K562 (cell line): ENCODE data around the gene FBXL2. TPM values are rescaled to one million over a fixed set of nuclear protein-coding genes. Genes with fewer than 3 reads are reported as not detected.

ENCODE experiments used
- SMARCA5 ChIP-seq: fragments of 450-650 bp; IDR thresholded peaks from 2 replicates; pipeline ENCODE4 v1.6.1; 2016
- polyA plus RNA-seq, 8 experiments: library from polyadenylated mRNA; depleted of rRNA in 4 of 8; stranded (reverse) in 5 of 8; unstranded in 3 of 8; fragments of >200 nt; fragmentation: Nextera tagmentation in 2 of 8; fragmentation: Illumina TruSeq in 1 of 8; extraction: Ambion mirVana in 2 of 8; extraction: Trizol in 1 of 8; gene quantifications; 2 replicates each; pipeline versions ENCODE4 v1.2.1 to v1.2.3, GENCODE V29; 2011 to 2014; ENCODE audit warnings: inconsistent platforms in 1 of 8, missing spikeins in 1 of 8
- total RNA-seq, 7 experiments: library from RNA; depleted of rRNA in 6 of 7; stranded (reverse); fragments of >200 nt in 6 of 7; fragmentation: Illumina TruSeq in 2 of 7; extraction: Trizol in 2 of 7; gene quantifications; 2 replicates each; pipeline versions ENCODE4 v1.2.1 to v1.2.3, GENCODE V29; 2011 to 2021; ENCODE audit warnings: low replicate concordance in 1 of 7
- TF ChIP-seq, protein P1 (sequence below), 2 experiments: fragments of 450-650 bp in 1 of 2; sonication (generic) in 1 of 2; formaldehyde crosslinking in 1 of 2; IDR thresholded peaks; 2 replicates each; pipeline versions ENCODE4 v1.7.1 to v1.9.0; 2016 to 2022; ENCODE audit warnings: inconsistent platforms in 1 of 2, mild to moderate bottlenecking in 1 of 2, missing genetic modification reagents in 1 of 2
- TF ChIP-seq, protein P2 (sequence below), 2 experiments: fragments of 450-650 bp; conservative IDR thresholded peaks; 2 replicates each; pipeline ENCODE4 v1.6.1; 2017; ENCODE audit warnings: mild to moderate bottlenecking in 2 of 2, moderate library complexity in 2 of 2
- TF ChIP-seq, protein P3 (sequence below): fragments of 200-600 bp; sonication (generic); IDR thresholded peaks from one replicate; pipeline ENCODE4 v1.6.1; 2012; ENCODE audit warnings: mild to moderate bottlenecking, low read depth, low read length, inconsistent platforms

Gene FBXL2
- total and polyA plus RNA-seq, 9 of the 15 experiments (the other 6 are each of a cell fraction or from before 2014, with no cell fraction given) = 1.3 to 6.9 (median 1.9) TPM

GRCh38 chr3:33229066-33229465 lies 48.2 kb upstream of the FBXL2 start (continued):
- TF ChIP-seq, protein P1, sequence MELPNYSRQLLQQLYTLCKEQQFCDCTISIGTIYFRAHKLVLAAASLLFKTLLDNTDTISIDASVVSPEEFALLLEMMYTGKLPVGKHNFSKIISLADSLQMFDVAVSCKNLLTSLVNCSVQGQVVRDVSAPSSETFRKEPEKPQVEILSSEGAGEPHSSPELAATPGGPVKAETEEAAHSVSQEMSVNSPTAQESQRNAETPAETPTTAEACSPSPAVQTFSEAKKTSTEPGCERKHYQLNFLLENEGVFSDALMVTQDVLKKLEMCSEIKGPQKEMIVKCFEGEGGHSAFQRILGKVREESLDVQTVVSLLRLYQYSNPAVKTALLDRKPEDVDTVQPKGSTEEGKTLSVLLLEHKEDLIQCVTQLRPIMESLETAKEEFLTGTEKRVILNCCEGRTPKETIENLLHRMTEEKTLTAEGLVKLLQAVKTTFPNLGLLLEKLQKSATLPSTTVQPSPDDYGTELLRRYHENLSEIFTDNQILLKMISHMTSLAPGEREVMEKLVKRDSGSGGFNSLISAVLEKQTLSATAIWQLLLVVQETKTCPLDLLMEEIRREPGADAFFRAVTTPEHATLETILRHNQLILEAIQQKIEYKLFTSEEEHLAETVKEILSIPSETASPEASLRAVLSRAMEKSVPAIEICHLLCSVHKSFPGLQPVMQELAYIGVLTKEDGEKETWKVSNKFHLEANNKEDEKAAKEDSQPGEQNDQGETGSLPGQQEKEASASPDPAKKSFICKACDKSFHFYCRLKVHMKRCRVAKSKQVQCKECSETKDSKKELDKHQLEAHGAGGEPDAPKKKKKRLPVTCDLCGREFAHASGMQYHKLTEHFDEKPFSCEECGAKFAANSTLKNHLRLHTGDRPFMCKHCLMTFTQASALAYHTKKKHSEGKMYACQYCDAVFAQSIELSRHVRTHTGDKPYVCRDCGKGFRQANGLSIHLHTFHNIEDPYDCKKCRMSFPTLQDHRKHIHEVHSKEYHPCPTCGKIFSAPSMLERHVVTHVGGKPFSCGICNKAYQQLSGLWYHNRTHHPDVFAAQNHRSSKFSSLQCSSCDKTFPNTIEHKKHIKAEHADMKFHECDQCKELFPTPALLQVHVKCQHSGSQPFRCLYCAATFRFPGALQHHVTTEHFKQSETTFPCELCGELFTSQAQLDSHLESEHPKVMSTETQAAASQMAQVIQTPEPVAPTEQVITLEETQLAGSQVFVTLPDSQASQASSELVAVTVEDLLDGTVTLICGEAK (IDR thresholded peaks at IDR 0.05) = no peak
- TF ChIP-seq, protein P1 (CRISPR knock-in tag; IDR thresholded peaks at IDR 0.05) = no peak
- TF ChIP-seq, protein P2, sequence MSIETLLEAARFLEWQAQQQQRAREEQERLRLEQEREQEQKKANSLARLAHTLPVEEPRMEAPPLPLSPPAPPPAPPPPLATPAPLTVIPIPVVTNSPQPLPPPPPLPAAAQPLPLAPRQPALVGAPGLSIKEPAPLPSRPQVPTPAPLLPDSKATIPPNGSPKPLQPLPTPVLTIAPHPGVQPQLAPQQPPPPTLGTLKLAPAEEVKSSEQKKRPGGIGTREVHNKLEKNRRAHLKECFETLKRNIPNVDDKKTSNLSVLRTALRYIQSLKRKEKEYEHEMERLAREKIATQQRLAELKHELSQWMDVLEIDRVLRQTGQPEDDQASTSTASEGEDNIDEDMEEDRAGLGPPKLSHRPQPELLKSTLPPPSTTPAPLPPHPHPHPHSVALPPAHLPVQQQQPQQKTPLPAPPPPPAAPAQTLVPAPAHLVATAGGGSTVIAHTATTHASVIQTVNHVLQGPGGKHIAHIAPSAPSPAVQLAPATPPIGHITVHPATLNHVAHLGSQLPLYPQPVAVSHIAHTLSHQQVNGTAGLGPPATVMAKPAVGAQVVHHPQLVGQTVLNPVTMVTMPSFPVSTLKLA (conservative IDR thresholded peaks at IDR 0.05) = no peak
- no peak for TF ChIP-seq SMARCA5
- TF ChIP-seq, protein P3, sequence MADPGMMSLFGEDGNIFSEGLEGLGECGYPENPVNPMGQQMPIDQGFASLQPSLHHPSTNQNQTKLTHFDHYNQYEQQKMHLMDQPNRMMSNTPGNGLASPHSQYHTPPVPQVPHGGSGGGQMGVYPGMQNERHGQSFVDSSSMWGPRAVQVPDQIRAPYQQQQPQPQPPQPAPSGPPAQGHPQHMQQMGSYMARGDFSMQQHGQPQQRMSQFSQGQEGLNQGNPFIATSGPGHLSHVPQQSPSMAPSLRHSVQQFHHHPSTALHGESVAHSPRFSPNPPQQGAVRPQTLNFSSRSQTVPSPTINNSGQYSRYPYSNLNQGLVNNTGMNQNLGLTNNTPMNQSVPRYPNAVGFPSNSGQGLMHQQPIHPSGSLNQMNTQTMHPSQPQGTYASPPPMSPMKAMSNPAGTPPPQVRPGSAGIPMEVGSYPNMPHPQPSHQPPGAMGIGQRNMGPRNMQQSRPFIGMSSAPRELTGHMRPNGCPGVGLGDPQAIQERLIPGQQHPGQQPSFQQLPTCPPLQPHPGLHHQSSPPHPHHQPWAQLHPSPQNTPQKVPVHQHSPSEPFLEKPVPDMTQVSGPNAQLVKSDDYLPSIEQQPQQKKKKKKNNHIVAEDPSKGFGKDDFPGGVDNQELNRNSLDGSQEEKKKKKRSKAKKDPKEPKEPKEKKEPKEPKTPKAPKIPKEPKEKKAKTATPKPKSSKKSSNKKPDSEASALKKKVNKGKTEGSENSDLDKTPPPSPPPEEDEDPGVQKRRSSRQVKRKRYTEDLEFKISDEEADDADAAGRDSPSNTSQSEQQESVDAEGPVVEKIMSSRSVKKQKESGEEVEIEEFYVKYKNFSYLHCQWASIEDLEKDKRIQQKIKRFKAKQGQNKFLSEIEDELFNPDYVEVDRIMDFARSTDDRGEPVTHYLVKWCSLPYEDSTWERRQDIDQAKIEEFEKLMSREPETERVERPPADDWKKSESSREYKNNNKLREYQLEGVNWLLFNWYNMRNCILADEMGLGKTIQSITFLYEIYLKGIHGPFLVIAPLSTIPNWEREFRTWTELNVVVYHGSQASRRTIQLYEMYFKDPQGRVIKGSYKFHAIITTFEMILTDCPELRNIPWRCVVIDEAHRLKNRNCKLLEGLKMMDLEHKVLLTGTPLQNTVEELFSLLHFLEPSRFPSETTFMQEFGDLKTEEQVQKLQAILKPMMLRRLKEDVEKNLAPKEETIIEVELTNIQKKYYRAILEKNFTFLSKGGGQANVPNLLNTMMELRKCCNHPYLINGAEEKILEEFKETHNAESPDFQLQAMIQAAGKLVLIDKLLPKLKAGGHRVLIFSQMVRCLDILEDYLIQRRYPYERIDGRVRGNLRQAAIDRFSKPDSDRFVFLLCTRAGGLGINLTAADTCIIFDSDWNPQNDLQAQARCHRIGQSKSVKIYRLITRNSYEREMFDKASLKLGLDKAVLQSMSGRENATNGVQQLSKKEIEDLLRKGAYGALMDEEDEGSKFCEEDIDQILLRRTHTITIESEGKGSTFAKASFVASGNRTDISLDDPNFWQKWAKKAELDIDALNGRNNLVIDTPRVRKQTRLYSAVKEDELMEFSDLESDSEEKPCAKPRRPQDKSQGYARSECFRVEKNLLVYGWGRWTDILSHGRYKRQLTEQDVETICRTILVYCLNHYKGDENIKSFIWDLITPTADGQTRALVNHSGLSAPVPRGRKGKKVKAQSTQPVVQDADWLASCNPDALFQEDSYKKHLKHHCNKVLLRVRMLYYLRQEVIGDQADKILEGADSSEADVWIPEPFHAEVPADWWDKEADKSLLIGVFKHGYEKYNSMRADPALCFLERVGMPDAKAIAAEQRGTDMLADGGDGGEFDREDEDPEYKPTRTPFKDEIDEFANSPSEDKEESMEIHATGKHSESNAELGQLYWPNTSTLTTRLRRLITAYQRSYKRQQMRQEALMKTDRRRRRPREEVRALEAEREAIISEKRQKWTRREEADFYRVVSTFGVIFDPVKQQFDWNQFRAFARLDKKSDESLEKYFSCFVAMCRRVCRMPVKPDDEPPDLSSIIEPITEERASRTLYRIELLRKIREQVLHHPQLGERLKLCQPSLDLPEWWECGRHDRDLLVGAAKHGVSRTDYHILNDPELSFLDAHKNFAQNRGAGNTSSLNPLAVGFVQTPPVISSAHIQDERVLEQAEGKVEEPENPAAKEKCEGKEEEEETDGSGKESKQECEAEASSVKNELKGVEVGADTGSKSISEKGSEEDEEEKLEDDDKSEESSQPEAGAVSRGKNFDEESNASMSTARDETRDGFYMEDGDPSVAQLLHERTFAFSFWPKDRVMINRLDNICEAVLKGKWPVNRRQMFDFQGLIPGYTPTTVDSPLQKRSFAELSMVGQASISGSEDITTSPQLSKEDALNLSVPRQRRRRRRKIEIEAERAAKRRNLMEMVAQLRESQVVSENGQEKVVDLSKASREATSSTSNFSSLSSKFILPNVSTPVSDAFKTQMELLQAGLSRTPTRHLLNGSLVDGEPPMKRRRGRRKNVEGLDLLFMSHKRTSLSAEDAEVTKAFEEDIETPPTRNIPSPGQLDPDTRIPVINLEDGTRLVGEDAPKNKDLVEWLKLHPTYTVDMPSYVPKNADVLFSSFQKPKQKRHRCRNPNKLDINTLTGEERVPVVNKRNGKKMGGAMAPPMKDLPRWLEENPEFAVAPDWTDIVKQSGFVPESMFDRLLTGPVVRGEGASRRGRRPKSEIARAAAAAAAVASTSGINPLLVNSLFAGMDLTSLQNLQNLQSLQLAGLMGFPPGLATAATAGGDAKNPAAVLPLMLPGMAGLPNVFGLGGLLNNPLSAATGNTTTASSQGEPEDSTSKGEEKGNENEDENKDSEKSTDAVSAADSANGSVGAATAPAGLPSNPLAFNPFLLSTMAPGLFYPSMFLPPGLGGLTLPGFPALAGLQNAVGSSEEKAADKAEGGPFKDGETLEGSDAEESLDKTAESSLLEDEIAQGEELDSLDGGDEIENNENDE = no peak
